ENCODE data around the gene GPC2.
"Not testable (repeated sequence)": the region's sequence is repeated elsewhere in the genome, so short reads cannot be mapped to it uniquely, and the experiment has no call there.

GPC2 gene

GRCh38 chr7:100177045-100178001 is at the start of gene GPC2, which contains the start of gene STAG3:
Gene GPC2, minus strand, starts transcription at chr7:100177381. Its CDS starts 182 bp downstream, at chr7:100177199.
Gene STAG3, plus strand, starts transcription at chr7:100177918. Its CDS starts 2,639 bp downstream, at chr7:100180557.
- peak; percentile 98 for DNase-seq

- not testable (repeated sequence) for DNase-seq
Observed at GRCh38 chr7:100224891-100225290, 47.7 kb upstream of the GPC2 start.

- not testable (repeated sequence) for DNase-seq
Observed at GRCh38 chr7:100223376-100223927, 46.3 kb upstream of the GPC2 start.

GRCh38 chr7:100222445-100223132 is 45.4 kb upstream of the GPC2 start:
- DNase-seq = no peak

GRCh38 chr7:100221767-100222444 is 44.7 kb upstream of the GPC2 start:
- DNase-seq = peak; percentile 41

GRCh38 chr7:100221231-100221718 is 44.1 kb upstream of the GPC2 start:
- peak; percentile 70 for DNase-seq

GRCh38 chr7:100220586-100221230 is 43.5 kb upstream of the GPC2 start:
- DNase-seq = peak; percentile 41

GRCh38 chr7:100219801-100220585 is 42.8 kb upstream of the GPC2 start, which contains the start of gene PVRIG:
Gene PVRIG, plus strand, starts transcription at chr7:100219949. Its CDS starts 22 bp downstream, at chr7:100219971.
- peak; percentile 54 for DNase-seq

GRCh38 chr7:100219271-100219737 is 42.1 kb upstream of the GPC2 start:
- DNase-seq = peak; percentile 39

- peak; percentile 87 for DNase-seq
Observed at GRCh38 chr7:100217934-100218333, 40.8 kb upstream of the GPC2 start.

GRCh38 chr7:100215895-100216294 is 38.7 kb upstream of the GPC2 start:
- no peak for DNase-seq

GRCh38 chr7:100214356-100214755 is 37.2 kb upstream of the GPC2 start:
- DNase-seq = not testable (repeated sequence)

- DNase-seq = no peak
Observed at GRCh38 chr7:100213672-100214071, 36.5 kb upstream of the GPC2 start.

- no peak for DNase-seq
Observed at GRCh38 chr7:100212631-100213286, 35.6 kb upstream of the GPC2 start.

- no peak for DNase-seq
Observed at GRCh38 chr7:100211342-100211780, 34.2 kb upstream of the GPC2 start.

- DNase-seq = no peak
Observed at GRCh38 chr7:100210805-100211204, 33.6 kb upstream of the GPC2 start.

- no peak for DNase-seq
Observed at GRCh38 chr7:100209493-100209892, 32.3 kb upstream of the GPC2 start.

GRCh38 chr7:100208911-100209408 is 31.8 kb upstream of the GPC2 start:
- no peak for DNase-seq

- no peak for DNase-seq
Observed at GRCh38 chr7:100204454-100204853, 27.3 kb upstream of the GPC2 start.

- no peak for DNase-seq
Observed at GRCh38 chr7:100200693-100201092, 23.5 kb upstream of the GPC2 start.
